ENCODE measurements around the gene TSHZ2.

DNA sequence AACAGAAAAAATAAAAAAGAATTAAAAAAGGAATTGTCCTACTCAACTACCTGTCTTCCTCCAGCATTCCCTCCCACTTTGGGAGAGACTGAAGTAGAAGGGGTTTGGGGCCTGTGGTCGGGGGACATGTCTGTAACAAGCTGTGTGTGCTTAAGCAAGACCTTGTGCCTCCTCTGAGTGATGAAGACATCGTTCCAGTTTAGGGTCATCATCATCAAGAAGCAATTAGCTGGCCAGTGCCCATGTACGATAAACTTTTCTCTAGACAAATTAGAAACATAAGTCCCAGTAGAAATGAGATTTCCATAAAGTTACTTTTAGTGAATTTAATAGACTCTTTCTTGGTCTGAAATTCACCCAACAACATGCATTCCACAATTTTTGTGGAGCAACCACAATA is 348.5 kb downstream of the TSHZ2 start:
- TF ChIP-seq, protein P1, sequence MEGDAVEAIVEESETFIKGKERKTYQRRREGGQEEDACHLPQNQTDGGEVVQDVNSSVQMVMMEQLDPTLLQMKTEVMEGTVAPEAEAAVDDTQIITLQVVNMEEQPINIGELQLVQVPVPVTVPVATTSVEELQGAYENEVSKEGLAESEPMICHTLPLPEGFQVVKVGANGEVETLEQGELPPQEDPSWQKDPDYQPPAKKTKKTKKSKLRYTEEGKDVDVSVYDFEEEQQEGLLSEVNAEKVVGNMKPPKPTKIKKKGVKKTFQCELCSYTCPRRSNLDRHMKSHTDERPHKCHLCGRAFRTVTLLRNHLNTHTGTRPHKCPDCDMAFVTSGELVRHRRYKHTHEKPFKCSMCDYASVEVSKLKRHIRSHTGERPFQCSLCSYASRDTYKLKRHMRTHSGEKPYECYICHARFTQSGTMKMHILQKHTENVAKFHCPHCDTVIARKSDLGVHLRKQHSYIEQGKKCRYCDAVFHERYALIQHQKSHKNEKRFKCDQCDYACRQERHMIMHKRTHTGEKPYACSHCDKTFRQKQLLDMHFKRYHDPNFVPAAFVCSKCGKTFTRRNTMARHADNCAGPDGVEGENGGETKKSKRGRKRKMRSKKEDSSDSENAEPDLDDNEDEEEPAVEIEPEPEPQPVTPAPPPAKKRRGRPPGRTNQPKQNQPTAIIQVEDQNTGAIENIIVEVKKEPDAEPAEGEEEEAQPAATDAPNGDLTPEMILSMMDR (IDR thresholded peaks at IDR 0.05; ENCODE audit: extremely low read depth in 1 of 2, insufficient read depth in 1 of 2, low read depth in 1 of 2, low read length in 2 of 2) = no peak
- TF ChIP-seq POLR2AphosphoS5 (IDR thresholded peaks at IDR 0.05; ENCODE audit: insufficient read depth, low read depth, low read length) (no peak), FOS (IDR thresholded peaks at IDR 0.05; ENCODE audit: borderline replicate concordance, insufficient read depth, low read length) (no peak), EZH2 (IDR thresholded peaks at IDR 0.05; ENCODE audit: borderline replicate concordance, low read depth, low read length, severe bottlenecking) (no peak), POLR2A (IDR thresholded peaks at IDR 0.05; ENCODE audit: low read depth, low read length) (no peak)
